HEK293 (cell line): Measurements from ENCODE around the gene OLR1.

Experiments
- CTCF ChIA-PET: fragments of 350-600 bp; formaldehyde crosslinking; extraction: SDS; loops from one replicate; lab custom pipeline; 2021; ENCODE audit warnings: antibody characterized with exemption; lab: Yijun Ruan, JAX
- POLR2A ChIA-PET: fragments of 300-600 bp; formaldehyde crosslinking; extraction: SDS; loops from one replicate; lab custom pipeline; 2020; ENCODE audit warnings: antibody characterized with exemption, inconsistent platforms; lab: Yijun Ruan, JAX
- H3K27ac ChIP-seq: fragments of 200-500 bp; sonication (Bioruptor generic); 2 replicates; pipeline ENCODE4 v1.5.1; 2014; ENCODE audit warnings: low read depth, low read length, control low read depth, inconsistent platforms; ENCODE audit errors: extremely low read depth
- H3K36me3 ChIP-seq, 2 experiments: fragments of 200-500 bp in 1 of 2; sonication (Bioruptor generic) in 1 of 2; 1 replicate in 1 of 2; 2 replicates in 1 of 2; pipeline ENCODE4 v1.5.1; 2014 to 2017; ENCODE audit warnings: inconsistent platforms in 2 of 2, low read length in 2 of 2; ENCODE audit not compliant: control insufficient read depth in 2 of 2, insufficient read depth in 1 of 2
- H3K4me1 ChIP-seq: fragments of 200-500 bp; sonication (Bioruptor generic); 2 replicates; pipeline ENCODE4 v1.5.1; 2014; ENCODE audit warnings: mild to moderate bottlenecking, low read length, inconsistent platforms; ENCODE audit not compliant: control insufficient read depth, insufficient read depth
- H3K4me3 ChIP-seq: 2 replicates; pipeline ENCODE4 v1.5.1; 2011; ENCODE audit warnings: low read depth, mild to moderate bottlenecking, control low read depth, low read length, moderate library complexity
- H3K9me3 ChIP-seq: fragments of 200-500 bp; sonication (Bioruptor generic); 2 replicates; pipeline ENCODE4 v1.5.1; 2014; ENCODE audit warnings: low read depth, low read length, inconsistent platforms; ENCODE audit not compliant: control insufficient read depth, insufficient read depth
- EGR2 ChIP-seq: fragments of 450-650 bp; formaldehyde crosslinking; IDR thresholded peaks from 2 replicates; pipeline ENCODE4 v1.5.1; 2016; ENCODE audit warnings: low read depth, missing biosample characterization, missing genetic modification characterization
- GLIS2 ChIP-seq: fragments of 450-650 bp; formaldehyde crosslinking; IDR thresholded peaks from 2 replicates; pipeline ENCODE4 v1.5.1; 2016; ENCODE audit warnings: missing biosample characterization, missing genetic modification characterization
- INSM2 ChIP-seq: fragments of 450-650 bp; formaldehyde crosslinking; IDR thresholded peaks from 2 replicates; pipeline ENCODE4 v1.5.1; 2016; ENCODE audit warnings: missing biosample characterization, missing genetic modification characterization
- KLF9 ChIP-seq: fragments of 450-650 bp; formaldehyde crosslinking; IDR thresholded peaks from 2 replicates; pipeline ENCODE4 v1.5.1; 2016; ENCODE audit warnings: missing biosample characterization, missing genetic modification characterization, low read depth
- PATZ1 ChIP-seq: fragments of 450-650 bp; formaldehyde crosslinking; IDR thresholded peaks from 2 replicates; pipeline ENCODE4 v1.5.1; 2016; ENCODE audit warnings: missing biosample characterization, missing genetic modification characterization
- PBX3 ChIP-seq: sonication (generic); formaldehyde crosslinking; IDR thresholded peaks from 2 replicates; pipeline ENCODE4 v1.8.1; 2022; ENCODE audit warnings: mild to moderate bottlenecking, moderate library complexity, missing genetic modification reagents
- SP2 ChIP-seq: fragments of 450-650 bp; formaldehyde crosslinking; IDR thresholded peaks from 2 replicates; pipeline ENCODE4 v1.5.1; 2016; ENCODE audit warnings: missing biosample characterization, missing genetic modification characterization
- ZBTB20 ChIP-seq: fragments of 450-650 bp; formaldehyde crosslinking; IDR thresholded peaks from 2 replicates; pipeline ENCODE4 v1.5.1; 2016; ENCODE audit warnings: missing biosample characterization, missing genetic modification characterization
- ZBTB49 ChIP-seq: fragments of 450-650 bp; formaldehyde crosslinking; IDR thresholded peaks from 2 replicates; pipeline ENCODE4 v1.5.1; 2016; ENCODE audit warnings: missing biosample characterization, missing genetic modification characterization, low read depth
- ZBTB8A ChIP-seq: fragments of 450-650 bp; formaldehyde crosslinking; IDR thresholded peaks from 2 replicates; pipeline ENCODE4 v1.5.1; 2016; ENCODE audit warnings: missing biosample characterization, missing genetic modification characterization
- ZFP3 ChIP-seq: fragments of 450-650 bp; formaldehyde crosslinking; IDR thresholded peaks from 2 replicates; pipeline ENCODE4 v1.5.1; 2016; ENCODE audit warnings: low read depth, missing biosample characterization, missing genetic modification characterization
- ZIC2 ChIP-seq: fragments of 450-650 bp; formaldehyde crosslinking; IDR thresholded peaks from 2 replicates; pipeline ENCODE4 v1.5.1; 2016; ENCODE audit warnings: missing biosample characterization, missing genetic modification characterization
- ZNF114 ChIP-seq: fragments of 450-650 bp; formaldehyde crosslinking; IDR thresholded peaks from 2 replicates; pipeline ENCODE4 v1.5.0; 2017; ENCODE audit warnings: missing biosample characterization, missing genetic modification characterization
- ZNF138 ChIP-seq: fragments of 450-650 bp; formaldehyde crosslinking; IDR thresholded peaks from 2 replicates; pipeline ENCODE4 v1.5.1; 2016; ENCODE audit warnings: missing biosample characterization, missing genetic modification characterization, borderline replicate concordance
- ZNF223 ChIP-seq: fragments of 450-650 bp; formaldehyde crosslinking; IDR thresholded peaks from 2 replicates; pipeline ENCODE4 v1.5.1; 2016; ENCODE audit warnings: missing biosample characterization, missing genetic modification characterization
- ZNF335 ChIP-seq: fragments of 450-650 bp; formaldehyde crosslinking; conservative IDR thresholded peaks from 2 replicates; pipeline ENCODE4 v1.5.1; 2016; ENCODE audit warnings: missing biosample characterization, missing genetic modification characterization
- ZNF513 ChIP-seq: fragments of 450-650 bp; IDR thresholded peaks from 2 replicates; pipeline ENCODE4 v1.5.1; 2018; ENCODE audit warnings: missing biosample characterization, missing genetic modification characterization
- ZNF549 ChIP-seq: fragments of 450-650 bp; IDR thresholded peaks from 2 replicates; pipeline ENCODE4 v1.5.1; 2018; ENCODE audit warnings: missing biosample characterization, missing genetic modification characterization, mild to moderate bottlenecking, inconsistent platforms, moderate library complexity
- ZNF600 ChIP-seq: fragments of 450-650 bp; formaldehyde crosslinking; IDR thresholded peaks from 2 replicates; pipeline ENCODE4 v1.5.1; 2016; ENCODE audit warnings: missing biosample characterization, missing genetic modification characterization
- ZNF629 ChIP-seq: fragments of 450-650 bp; formaldehyde crosslinking; IDR thresholded peaks from 2 replicates; pipeline ENCODE4 v1.5.1; 2017; ENCODE audit warnings: missing biosample characterization, missing genetic modification characterization
- ZNF670 ChIP-seq: fragments of 450-650 bp; formaldehyde crosslinking; IDR thresholded peaks from 2 replicates; pipeline ENCODE4 v1.5.1; 2016; ENCODE audit warnings: missing biosample characterization, missing genetic modification characterization, low read depth
- ZNF76 ChIP-seq: fragments of 450-650 bp; formaldehyde crosslinking; IDR thresholded peaks from 2 replicates; pipeline ENCODE4; 2016; ENCODE audit warnings: low read depth, missing biosample characterization, missing genetic modification characterization, borderline replicate concordance
- ZNF791 ChIP-seq: fragments of 450-650 bp; formaldehyde crosslinking; IDR thresholded peaks from 2 replicates; pipeline ENCODE4 v1.5.1; 2016; ENCODE audit warnings: missing biosample characterization, missing genetic modification characterization
- ZNF830 ChIP-seq: fragments of 450-650 bp; IDR thresholded peaks from 2 replicates; pipeline ENCODE4 v1.5.0; 2018; ENCODE audit warnings: missing biosample characterization, missing genetic modification characterization, low read depth, mild to moderate bottlenecking, moderate library complexity
- ZSCAN16 ChIP-seq: fragments of 450-650 bp; formaldehyde crosslinking; IDR thresholded peaks from 2 replicates; pipeline ENCODE4 v1.5.1; 2016; ENCODE audit warnings: missing biosample characterization, missing genetic modification characterization
- ZSCAN23 ChIP-seq: fragments of 450-650 bp; formaldehyde crosslinking; IDR thresholded peaks from 2 replicates; pipeline ENCODE4 v1.5.1; 2016; ENCODE audit warnings: missing biosample characterization, missing genetic modification characterization
- ZSCAN30 ChIP-seq: fragments of 450-650 bp; IDR thresholded peaks from 2 replicates; pipeline ENCODE4 v1.5.1; 2018; ENCODE audit warnings: missing biosample characterization, mild to moderate bottlenecking, missing genetic modification characterization, moderate library complexity

Gene OLR1

GRCh38 chr12:10213168-10214135 lies 41.5 kb upstream of the OLR1 start (continued):
- TF ChIP-seq ZNF830 (tag by site-specific recombination), result no peak
- no peak for TF ChIP-seq ZNF114 (tag by site-specific recombination)
- TF ChIP-seq SP2 (tag by site-specific recombination), result peak; percentile 55
- TF ChIP-seq ZSCAN23 (tag by site-specific recombination), result no peak
- TF ChIP-seq ZNF600, result 0 out of 2 replicates have a peak, but pooled peaks have one; percentile 14
- TF ChIP-seq ZNF76 (tag by site-specific recombination), result no peak

GRCh38 chr12:10212739-10213131 lies 40.8 kb upstream of the OLR1 start, which contains the start of gene GABARAPL1:
Gene GABARAPL1 (plus strand): TSS chr12:10212877. CDS start chr12:10213130, 253 bp downstream.
- POLR2A ChIA-PET, result interaction anchor here (0.8 to 1.5 kb wide), 5 partner anchors 43 to 504 kb away, joined by 3 to 5 read pairs (median 3); no protein-coding TSS in a partner anchor
- peak within 1 kb of the TSS; percentile 98 for H3K4me3 ChIP-seq
- CTCF ChIA-PET, result interaction anchor here (0.9 to 1.2 kb wide), 2 partner anchors 19 to 59 kb away, joined by 3 to 5 read pairs; no protein-coding TSS in a partner anchor
- no peak for TF ChIP-seq ZNF513 (tag by site-specific recombination)
- peak; percentile 94 for TF ChIP-seq GLIS2 (tag by site-specific recombination)
- peak; percentile 24 for TF ChIP-seq ZIC2 (tag by site-specific recombination)
- TF ChIP-seq ZNF335, result no peak; the same call in 1 of the 2 replicates
- TF ChIP-seq ZNF138 (tag by site-specific recombination), result no peak
- TF ChIP-seq ZSCAN16, result no peak
- no peak for TF ChIP-seq ZNF223 (tag by site-specific recombination)
- TF ChIP-seq ZBTB49, result no peak
- TF ChIP-seq EGR2, result no peak
- peak; percentile 73 for TF ChIP-seq KLF9 (tag by site-specific recombination)
- TF ChIP-seq ZNF791 (tag by site-specific recombination), result no peak
- peak; percentile 10; the same call in 1 of the 2 replicates for TF ChIP-seq ZBTB20 (tag by site-specific recombination)
- no peak for TF ChIP-seq ZSCAN30 (tag by site-specific recombination)
- TF ChIP-seq ZNF549 (tag by site-specific recombination), result no peak; the same call in 1 of the 2 replicates
- no peak for TF ChIP-seq ZBTB8A (tag by site-specific recombination)
- peak; percentile 91 for TF ChIP-seq ZNF629 (tag by site-specific recombination)
- TF ChIP-seq ZFP3, result no peak
- no peak for TF ChIP-seq INSM2 (tag by site-specific recombination)
- no peak for TF ChIP-seq PBX3 (CRISPR knock-in tag)
- no peak for TF ChIP-seq ZNF670 (tag by site-specific recombination)
- TF ChIP-seq PATZ1 (tag by site-specific recombination), result peak; percentile 89

More at GRCh38 chr12:10212739-10213131, 40.8 kb upstream of the OLR1 start, which contains the start of gene GABARAPL1:
- H3K36me3 ChIP-seq, result peaks cover 0 to 4% of the 10 kb centered on the region in 2 experiments; a peak in 2 of 3 replicates
- peaks cover 6% of the 10 kb centered on the region for H3K4me1 ChIP-seq
- H3K9me3 ChIP-seq, result no peaks in the 10 kb centered on the region
- peak within 1 kb of the TSS; percentile 93 for H3K27ac ChIP-seq
